Tibial nerve (tissue), 4 donors: ENCODE data around the gene PRICKLE2.

Experiments used
- EP300 ChIP-seq, 2 donors: sonication (generic); formaldehyde crosslinking; IDR thresholded peaks; one replicate each; pipeline ENCODE4 v1.6.1; 2017; ENCODE audit warnings: antibody characterized with exemption in 2 of 2, mild to moderate bottlenecking in 1 of 2
- POLR2A ChIP-seq, 2 donors: fragments of 450-650 bp; IDR thresholded peaks; one replicate each; pipeline ENCODE4 v1.6.1; 2017; ENCODE audit warnings: antibody characterized with exemption in 2 of 2, mild to moderate bottlenecking in 2 of 2, moderate library complexity in 2 of 2
- TF ChIP-seq, protein P1 (sequence below), 5 experiments: fragments of 200-600 bp in 3 of 5; fragments of 450-650 bp in 2 of 5; sonication (generic) in 3 of 5; IDR thresholded peaks; one replicate each; pipeline ENCODE4 v1.5.1; 2016 to 2019; ENCODE audit warnings: antibody characterized with exemption in 5 of 5, mild to moderate bottlenecking in 3 of 5, moderate library complexity in 2 of 5

DNA sequence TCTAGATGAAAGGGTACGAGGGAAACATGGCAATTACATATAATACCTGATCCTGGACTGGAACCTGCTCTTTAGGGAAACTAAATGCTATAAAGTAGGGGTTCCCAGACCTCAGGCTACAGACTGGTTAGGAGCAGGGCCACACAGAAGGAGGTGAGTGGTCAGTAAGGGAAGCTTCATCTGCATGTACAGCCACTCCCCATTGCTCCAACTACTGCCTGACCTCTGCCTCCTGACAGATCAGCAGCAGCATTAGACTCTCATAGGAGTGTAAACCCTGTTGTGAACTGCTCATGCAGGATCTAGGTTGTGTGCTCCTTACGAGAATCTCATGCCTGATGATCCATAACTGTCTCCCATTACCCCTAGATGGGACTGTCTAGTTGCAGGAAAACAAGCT is 123.1 kb downstream of the PRICKLE2 start:
- TF ChIP-seq, protein P1, sequence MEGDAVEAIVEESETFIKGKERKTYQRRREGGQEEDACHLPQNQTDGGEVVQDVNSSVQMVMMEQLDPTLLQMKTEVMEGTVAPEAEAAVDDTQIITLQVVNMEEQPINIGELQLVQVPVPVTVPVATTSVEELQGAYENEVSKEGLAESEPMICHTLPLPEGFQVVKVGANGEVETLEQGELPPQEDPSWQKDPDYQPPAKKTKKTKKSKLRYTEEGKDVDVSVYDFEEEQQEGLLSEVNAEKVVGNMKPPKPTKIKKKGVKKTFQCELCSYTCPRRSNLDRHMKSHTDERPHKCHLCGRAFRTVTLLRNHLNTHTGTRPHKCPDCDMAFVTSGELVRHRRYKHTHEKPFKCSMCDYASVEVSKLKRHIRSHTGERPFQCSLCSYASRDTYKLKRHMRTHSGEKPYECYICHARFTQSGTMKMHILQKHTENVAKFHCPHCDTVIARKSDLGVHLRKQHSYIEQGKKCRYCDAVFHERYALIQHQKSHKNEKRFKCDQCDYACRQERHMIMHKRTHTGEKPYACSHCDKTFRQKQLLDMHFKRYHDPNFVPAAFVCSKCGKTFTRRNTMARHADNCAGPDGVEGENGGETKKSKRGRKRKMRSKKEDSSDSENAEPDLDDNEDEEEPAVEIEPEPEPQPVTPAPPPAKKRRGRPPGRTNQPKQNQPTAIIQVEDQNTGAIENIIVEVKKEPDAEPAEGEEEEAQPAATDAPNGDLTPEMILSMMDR (IDR thresholded peaks at IDR 0.05): no peak
- TF ChIP-seq POLR2A (IDR thresholded peaks at IDR 0.05) (no peak), EP300 (IDR thresholded peaks at IDR 0.05) (no peak)
